OCI-LY3 (cell line): Measurements from ENCODE around the gene NFATC3.

ENCODE experiments used
- CTCF ChIP-seq: fragments of 200-600, 300-600 bp; sonication (generic); IDR thresholded peaks from 2 replicates; pipeline ENCODE4 v1.5.1; 2014; ENCODE audit warnings: antibody characterized with exemption, low read length, low read depth
- EZH2phosphoT487 ChIP-seq: fragments of 200-600 bp; shearing (Covaris generic); IDR thresholded peaks from 2 replicates; pipeline ENCODE4 v1.6.1; 2018; ENCODE audit warnings: antibody characterized with exemption, mixed run types, low read depth

- no peak for TF ChIP-seq CTCF
- TF ChIP-seq EZH2phosphoT487: no peak
Measured at GRCh38 chr16:68096491-68096890, 11.3 kb downstream of the NFATC3 start.
